GM21423 (cell line): ENCODE data around the gene ADGRL2.
"Not testable (repeated sequence)": the region's sequence is repeated elsewhere in the genome, so short reads cannot be mapped to it uniquely, and the experiment has no call there.

Experiments used
- ATAC-seq: cut with Tn5 transposase; IDR thresholded peaks from one replicate; pipeline ENCODE4 v1.9.1; 2021; ENCODE audit warnings: mild to moderate bottlenecking, moderate library complexity; ENCODE audit not compliant: unreplicated experiment

The ADGRL2 gene

GRCh38 chr1:81846630-81847029 is 45.9 kb downstream of the ADGRL2 start:
- ATAC-seq = no peak

DNA sequence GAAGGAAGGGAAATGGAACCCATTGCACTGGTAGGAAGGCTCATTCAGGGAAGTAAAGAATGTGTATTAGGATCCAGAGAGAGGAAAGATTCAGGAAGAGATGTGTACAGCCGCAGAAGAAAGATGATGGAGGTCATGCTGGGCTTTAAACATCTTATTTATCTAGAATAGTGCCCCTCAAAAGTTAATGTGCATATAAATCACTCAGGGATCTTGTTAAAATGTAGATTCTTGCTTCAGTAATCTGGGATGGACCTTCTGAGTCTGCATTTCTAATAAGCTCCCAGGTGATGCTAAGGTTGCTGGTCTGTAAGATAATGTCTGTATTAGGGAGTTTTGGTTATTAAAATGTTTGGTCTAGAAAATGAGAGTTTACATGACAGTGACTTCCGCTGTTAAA is 46.3 kb downstream of the ADGRL2 start:
- no peak for ATAC-seq

DNA sequence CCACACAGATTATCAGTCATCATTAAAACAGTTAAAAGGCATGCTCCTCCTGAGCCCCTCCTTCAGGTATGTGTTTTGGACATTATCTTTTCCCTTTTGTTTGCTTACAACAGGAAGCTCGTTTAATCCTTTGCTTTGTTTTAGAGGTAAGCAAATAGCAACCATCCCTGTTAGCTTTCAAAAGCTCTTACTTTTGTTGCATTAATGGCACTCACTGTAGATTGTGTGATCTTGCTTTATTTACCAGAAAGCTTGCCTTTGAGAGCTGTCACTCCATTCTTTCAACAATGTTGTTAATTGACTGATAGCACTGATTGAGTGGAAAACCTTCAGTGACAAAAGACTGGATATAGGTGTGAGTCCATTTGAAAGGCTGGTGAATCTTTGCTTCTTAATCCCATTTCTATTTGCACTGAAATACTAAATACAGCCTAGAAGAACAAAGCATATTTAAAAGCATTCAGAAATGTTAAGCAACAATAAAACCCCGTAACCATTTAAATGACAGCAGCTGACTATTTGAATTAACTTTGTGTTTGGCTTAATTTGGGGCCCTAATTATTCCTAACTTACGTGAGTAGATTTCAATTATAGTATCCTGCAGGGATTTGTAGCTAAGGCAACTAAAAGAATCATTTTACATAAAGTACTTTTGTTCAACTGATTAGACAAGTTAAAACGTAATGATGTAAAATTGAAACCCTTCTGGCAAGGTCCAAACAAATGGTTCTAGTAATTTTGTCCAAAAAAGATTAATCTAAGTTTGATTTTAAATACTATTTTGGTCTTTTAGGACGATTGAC is 48.3 kb downstream of the ADGRL2 start:
- no peak for ATAC-seq

DNA sequence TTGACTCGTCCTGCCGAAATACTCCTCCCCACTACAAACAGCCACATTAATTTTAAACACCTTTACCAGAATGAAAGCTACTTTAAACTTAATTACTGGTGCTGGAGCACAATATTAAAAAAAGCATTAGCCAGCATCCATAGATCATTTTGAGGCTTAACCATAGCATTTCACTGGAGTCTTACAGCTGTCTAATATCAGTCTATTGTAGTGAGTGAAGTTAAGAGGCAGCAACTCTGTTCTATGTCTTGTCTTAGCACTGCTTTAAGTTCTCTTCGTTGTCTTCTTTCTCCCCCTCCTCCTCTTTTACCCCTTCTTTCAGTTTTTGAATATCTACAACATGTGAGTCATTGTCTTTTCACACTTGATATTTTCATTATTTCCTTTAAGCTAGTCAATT is 49.3 kb downstream of the ADGRL2 start:
- ATAC-seq = no peak

GRCh38 chr1:81850495-81850894 is 49.8 kb downstream of the ADGRL2 start:
- ATAC-seq = no peak

- ATAC-seq = no peak
Observed at GRCh38 chr1:81851217-81851616, 50.5 kb downstream of the ADGRL2 start.

DNA sequence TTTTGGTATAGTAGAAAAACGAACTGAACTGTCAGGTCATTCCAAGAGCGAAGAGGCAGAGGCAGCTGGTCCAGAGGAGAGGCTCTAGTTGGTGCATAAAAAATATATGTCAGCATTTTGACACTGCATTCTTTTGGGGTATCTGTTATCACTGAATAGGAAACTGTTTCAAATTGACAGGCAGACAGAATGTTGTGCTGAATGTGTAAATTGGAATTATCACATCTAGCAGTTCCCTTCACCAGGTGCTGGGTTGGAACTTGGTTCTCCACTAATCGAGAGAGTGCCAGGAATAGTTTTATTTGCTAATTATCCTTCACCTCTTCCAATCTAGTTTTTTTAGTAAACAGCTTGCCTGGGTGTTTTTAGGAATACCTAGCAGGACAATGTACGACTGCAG is 52.2 kb downstream of the ADGRL2 start:
- ATAC-seq = no peak

DNA sequence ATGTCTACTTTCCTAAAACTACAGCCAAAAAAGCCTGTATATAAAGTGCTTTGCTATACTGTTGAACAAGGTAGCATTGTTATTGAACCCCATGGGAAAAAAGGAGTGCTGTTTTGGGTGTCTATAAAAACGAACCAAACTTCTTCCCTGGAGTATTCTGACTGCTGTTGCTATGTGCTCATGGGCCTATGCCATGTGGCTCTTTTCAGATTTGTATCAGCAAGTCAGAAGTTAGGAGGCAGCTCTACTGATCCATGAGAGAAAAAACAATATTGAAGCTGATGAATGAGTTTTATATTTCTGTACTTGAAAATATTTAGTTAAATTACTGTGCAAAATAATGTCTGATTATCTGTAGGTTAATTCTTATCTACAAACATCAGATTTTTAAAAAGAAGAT is 66.5 kb downstream of the ADGRL2 start:
- ATAC-seq = no peak

GRCh38 chr1:81869307-81869706 is 68.6 kb downstream of the ADGRL2 start:
- no peak for ATAC-seq

DNA sequence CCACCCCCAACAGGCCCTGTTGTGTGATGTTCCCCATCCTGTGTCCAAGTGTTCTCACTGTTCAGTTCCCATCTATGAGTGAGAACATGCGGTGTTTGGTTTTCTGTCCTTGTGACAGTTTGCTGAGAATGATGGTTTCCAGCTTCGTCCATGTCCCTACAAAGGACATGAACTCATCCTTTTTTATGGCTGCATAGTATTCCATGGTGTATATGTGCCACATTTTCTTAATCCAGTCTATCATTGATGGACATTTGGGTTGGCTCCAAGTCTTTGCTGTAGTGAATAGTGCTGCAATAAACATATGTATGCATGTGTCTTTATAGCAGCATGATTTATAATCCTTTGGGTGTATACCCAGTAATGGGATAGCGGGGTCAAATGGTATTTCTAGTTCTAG is 70.4 kb downstream of the ADGRL2 start:
- ATAC-seq = not testable (repeated sequence)

- ATAC-seq = no peak
Observed at GRCh38 chr1:81873946-81874345, 73.2 kb downstream of the ADGRL2 start.

DNA sequence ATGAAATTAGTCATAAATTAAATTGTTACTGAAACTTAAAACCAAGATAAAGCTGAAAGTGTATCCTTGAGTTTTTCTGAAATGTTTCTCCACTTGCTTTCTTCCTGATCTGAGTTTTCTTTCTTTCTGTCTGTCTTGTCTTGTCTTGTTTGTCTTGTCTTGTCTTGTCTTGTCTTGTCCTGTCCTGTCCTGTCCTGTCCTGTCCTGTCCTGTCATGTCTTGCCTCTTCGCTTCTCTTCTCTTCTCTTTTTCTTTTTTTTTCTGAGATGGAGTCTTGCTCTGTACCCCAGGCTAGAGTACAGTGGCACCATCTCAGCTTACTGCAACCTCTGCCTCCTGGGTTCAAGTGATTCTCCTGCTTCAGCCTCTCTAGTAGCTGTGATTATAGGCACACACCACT is 73.7 kb downstream of the ADGRL2 start:
- ATAC-seq = no peak

DNA sequence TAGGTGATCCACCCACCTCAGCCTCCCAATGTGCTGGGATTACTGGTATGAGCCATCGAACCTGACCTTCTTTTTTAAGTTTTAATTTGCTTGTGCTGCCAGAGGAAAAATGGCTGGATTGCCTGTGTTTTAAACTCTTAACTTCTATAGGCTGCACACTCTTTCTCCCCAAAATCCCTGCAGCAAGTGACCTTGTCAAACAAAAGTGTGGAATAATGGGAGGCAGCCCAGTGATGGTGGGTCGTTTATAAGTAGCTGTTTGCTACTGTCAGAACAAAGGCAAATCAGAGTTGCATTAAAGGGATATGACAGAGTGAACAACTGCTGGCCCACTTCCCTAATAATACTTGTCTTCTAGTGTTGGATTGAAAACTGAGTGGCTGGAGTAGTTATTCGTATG is 74.2 kb downstream of the ADGRL2 start:
- no peak for ATAC-seq

DNA sequence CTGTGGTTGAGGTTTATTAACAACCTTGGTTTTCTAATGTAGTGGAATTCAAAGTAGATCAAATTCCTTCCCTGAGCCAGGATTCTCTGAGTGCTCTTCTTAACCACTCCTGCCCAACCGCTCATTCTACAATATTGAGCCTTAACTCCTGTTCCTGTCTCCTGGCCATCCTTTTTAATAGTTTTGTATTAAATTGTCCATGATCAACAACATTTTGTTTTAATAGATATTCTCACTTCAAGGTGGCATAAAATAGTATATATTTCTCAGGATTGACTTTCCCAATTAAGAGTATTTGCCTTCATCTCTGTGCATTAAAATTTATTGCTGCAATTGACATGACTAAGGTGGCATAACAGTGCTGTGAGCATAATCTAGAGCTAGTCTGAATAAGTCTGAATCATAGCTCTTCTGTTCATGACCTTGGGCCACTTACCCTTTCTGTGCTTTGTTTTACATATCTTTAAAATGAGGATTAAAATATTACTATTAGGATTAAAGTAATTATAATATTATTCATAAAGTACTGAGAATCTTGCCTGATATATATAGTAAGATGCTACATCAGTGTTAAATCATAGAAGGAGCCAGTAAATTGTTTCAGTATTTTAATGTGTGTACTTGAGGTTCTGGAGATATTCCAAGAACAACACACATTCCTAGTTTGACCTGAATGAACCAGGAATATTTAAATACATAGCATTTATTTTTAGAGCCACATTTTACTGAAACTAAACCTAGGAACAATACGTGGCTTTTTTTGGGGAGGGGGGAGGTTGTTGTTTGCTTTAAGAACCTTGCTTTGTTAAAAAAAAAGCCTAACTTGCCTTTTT is 76.4 kb downstream of the ADGRL2 start:
- ATAC-seq = no peak

GRCh38 chr1:81877940-81878339 is 77.2 kb downstream of the ADGRL2 start:
- ATAC-seq = no peak

GRCh38 chr1:81878538-81878937 is 77.8 kb downstream of the ADGRL2 start:
- no peak for ATAC-seq

DNA sequence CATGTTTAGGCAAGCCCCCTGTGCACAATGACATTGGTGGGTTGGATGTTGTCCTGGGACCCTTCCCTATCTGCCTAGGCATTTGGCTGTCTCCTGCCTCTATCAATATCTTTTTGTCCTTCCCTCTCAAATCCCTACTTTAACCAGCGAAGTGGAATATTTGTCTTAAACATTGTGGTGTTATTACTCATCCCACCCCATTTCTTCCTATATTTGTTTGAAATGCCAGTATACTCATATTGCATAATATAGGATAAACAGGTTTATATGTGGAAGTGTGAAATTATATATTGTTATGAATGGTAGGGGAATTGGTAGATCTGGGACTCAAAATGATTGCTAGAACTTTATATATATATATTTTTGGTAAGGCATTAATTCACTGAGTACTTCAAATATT is 80.0 kb downstream of the ADGRL2 start:
- ATAC-seq = no peak

DNA sequence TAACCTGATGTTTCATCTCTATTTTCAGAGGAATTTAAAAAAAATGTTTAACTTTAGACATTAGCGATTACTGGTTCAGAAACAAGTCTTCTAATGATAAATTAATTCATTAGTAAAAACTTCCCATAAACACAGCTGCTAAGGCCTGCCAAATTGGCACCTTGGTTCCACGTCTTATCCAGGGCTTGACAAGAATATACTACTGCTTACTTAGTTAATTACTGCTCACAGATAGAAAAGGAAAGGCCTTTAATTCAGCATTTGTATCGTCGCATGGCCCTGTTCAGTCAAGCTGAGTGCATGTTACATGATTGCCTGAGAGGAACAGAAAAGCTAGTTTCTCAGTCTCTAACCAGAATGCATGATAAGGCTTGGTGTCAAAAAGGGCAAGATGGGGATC is 84.6 kb downstream of the ADGRL2 start:
- no peak for ATAC-seq

DNA sequence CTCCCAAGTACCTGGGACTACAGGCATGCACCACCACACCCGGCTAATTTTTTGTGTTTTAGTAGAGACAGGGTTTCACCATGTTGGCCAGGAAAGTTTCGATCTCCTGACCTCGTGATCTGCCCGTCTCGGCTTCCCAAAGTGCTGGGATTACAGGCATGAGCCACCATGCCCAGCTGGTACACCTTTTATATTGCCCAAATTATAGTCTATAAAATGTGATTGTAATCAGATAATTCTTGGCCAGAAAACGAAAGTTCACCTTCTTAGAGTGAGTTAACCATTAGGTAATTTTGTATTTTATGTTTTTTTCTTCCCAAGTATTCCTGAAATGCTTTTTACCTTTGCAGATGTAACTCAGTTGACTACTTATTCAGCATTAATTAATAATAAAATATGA is 85.6 kb downstream of the ADGRL2 start:
- not testable (repeated sequence) for ATAC-seq

DNA sequence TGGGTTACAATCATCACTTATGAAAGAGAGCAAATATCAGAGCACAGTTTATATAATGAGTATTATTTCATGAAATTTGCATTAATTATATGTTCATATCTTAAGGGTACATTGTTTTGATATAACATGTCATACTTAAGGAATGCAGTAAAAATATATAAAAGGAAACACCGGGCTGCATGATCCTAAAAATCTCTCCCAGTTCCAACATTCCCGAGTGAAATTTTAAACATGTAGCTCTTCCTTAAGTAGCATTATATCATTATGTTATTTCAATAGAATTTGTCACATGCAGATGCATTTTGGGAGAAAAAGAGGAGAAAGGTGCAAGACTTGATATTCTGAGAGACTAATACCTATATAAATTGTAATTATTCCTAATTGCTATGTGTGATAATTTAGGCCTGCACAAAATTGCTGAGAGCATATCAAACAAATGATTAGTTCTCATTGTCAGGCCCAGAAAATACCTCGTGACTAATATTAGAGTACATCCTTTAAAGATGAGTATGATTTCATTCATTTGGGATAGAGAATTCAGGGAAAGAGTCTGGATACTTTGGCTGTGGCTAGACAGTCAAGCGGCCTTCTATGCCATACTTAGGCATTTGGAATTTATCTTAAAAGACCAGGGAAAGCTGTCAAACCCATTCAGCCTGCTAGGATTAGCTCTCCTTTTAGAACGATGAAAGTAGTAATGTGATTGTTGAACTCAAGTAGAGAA is 86.8 kb downstream of the ADGRL2 start:
- ATAC-seq = no peak

DNA sequence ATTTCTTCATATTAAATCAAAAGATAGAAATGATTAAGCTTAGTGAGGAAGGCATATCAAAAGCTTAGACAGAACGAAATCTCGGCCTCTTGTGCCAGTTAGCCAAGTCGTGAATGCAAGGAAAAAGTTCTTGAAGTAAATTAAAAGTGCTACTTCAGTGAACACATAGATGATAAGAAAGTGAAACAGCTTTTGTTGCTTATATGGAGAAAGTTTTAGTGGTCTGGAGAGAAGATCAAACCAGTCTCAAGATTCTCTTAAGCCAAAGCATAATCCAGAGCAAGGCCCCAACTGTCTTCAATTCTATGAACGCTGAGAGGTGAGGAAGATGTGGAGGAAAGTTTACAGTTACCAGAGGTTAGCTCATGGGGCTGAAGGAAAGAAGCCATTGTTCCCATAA is 88.4 kb downstream of the ADGRL2 start:
- ATAC-seq = no peak

- no peak for ATAC-seq
Observed at GRCh38 chr1:81894867-81895266, 94.1 kb downstream of the ADGRL2 start.
